Measurements from ENCODE around the gene ELMO1.

- TF ChIP-seq CTCF (IDR thresholded peaks at IDR 0.05 in 2 of 3, conservative IDR thresholded peaks at IDR 0.05 in 1 of 3; ENCODE audit: borderline replicate concordance in 1 of 3, insufficient read depth in 1 of 3, low read depth in 2 of 3, low read length in 2 of 3), result peak; percentile 75 to 95 (median 79)
- TF ChIP-seq SIN3A (IDR thresholded peaks at IDR 0.05; ENCODE audit: low read depth), result no peak
- no peak for TF ChIP-seq ELF1 (IDR thresholded peaks at IDR 0.05; ENCODE audit: borderline replicate concordance, low read depth)
- peak; percentile 27; the same call in 1 of the 2 replicates for TF ChIP-seq POLR2AphosphoS5 (IDR thresholded peaks at IDR 0.05; ENCODE audit: low read depth, low read length)
- no peak for TF ChIP-seq MAX (IDR thresholded peaks at IDR 0.05)
- TF ChIP-seq POLR2A (IDR thresholded peaks at IDR 0.05; ENCODE audit: borderline replicate concordance, extremely low read depth, insufficient read depth, insufficient read length), result no peak
- no peak for TF ChIP-seq EZH2 (IDR thresholded peaks at IDR 0.05)
- no peak for TF ChIP-seq REST (IDR thresholded peaks at IDR 0.05; ENCODE audit: low read depth)
- no peak for TF ChIP-seq ZBTB33 (IDR thresholded peaks at IDR 0.05; ENCODE audit: extremely low read depth, insufficient replicate concordance, low read length)
- TF ChIP-seq ZNF274 (IDR thresholded peaks at IDR 0.05; ENCODE audit: low read depth, low read length), result no peak
- TF ChIP-seq EZH2phosphoT487 (IDR thresholded peaks at IDR 0.05; ENCODE audit: borderline replicate concordance), result no peak
- TF ChIP-seq ZFX (IDR thresholded peaks at IDR 0.05), result no peak
- no peak for TF ChIP-seq ATF3 (IDR thresholded peaks at IDR 0.05)
These were observed 247.4 kb downstream of the ELMO1 start for GRCh38 chr7:37201003-37201875.
